ENCODE results near the gene CCNI.
"Not testable (repeated sequence)": the region's sequence is repeated elsewhere in the genome, so short reads cannot be mapped to it uniquely, and the experiment has no call there.

The CCNI gene

GRCh38 chr4:77080806-77081205 lies 5.0 kb upstream of the CCNI start:
- DNase-seq (ENCODE audit: low read depth): not testable (repeated sequence)

- DNase-seq (ENCODE audit: low read depth): no peak
Measured at GRCh38 chr4:77079281-77079680, 3.5 kb upstream of the CCNI start.

GRCh38 chr4:77078401-77078800 lies 2.6 kb upstream of the CCNI start:
- no peak for DNase-seq (ENCODE audit: low read depth)

GRCh38 chr4:77076889-77077635 lies 1.3 kb upstream of the CCNI start:
- DNase-seq (ENCODE audit: low read depth): no peak

GRCh38 chr4:77074981-77075855 lies 571 bp downstream of the CCNI start:
- DNase-seq (ENCODE audit: low read depth): peak; percentile 77

GRCh38 chr4:77074381-77074831 lies 1.4 kb downstream of the CCNI start:
- no peak for DNase-seq (ENCODE audit: low read depth)

- DNase-seq (ENCODE audit: low read depth): no peak
Measured at GRCh38 chr4:77073981-77074380, 1.8 kb downstream of the CCNI start.

GRCh38 chr4:77073106-77073809 lies 2.5 kb downstream of the CCNI start:
- no peak for DNase-seq (ENCODE audit: low read depth)

GRCh38 chr4:77072195-77072753 lies 3.5 kb downstream of the CCNI start:
- peak; percentile 49 for DNase-seq (ENCODE audit: low read depth)

- DNase-seq (ENCODE audit: low read depth): not testable (repeated sequence)
Measured at GRCh38 chr4:77069514-77069913, 6.3 kb downstream of the CCNI start.

- no peak for DNase-seq (ENCODE audit: low read depth)
Measured at GRCh38 chr4:77065382-77065781, 10.4 kb downstream of the CCNI start.

- DNase-seq (ENCODE audit: low read depth): no peak
Measured at GRCh38 chr4:77062856-77063255, 12.9 kb downstream of the CCNI start.

GRCh38 chr4:77052352-77052751 lies 23.4 kb downstream of the CCNI start:
- peak; percentile 18 for DNase-seq (ENCODE audit: low read depth)

- DNase-seq (ENCODE audit: low read depth): no peak
Measured at GRCh38 chr4:77050962-77051361, 24.8 kb downstream of the CCNI start.

GRCh38 chr4:77047037-77047436 lies 28.8 kb downstream of the CCNI start:
- DNase-seq (ENCODE audit: low read depth): no peak

GRCh38 chr4:77045490-77045889 lies 30.3 kb downstream of the CCNI start:
- DNase-seq (ENCODE audit: low read depth): no peak

- no peak for DNase-seq (ENCODE audit: low read depth)
Measured at GRCh38 chr4:77044461-77045150, 31.2 kb downstream of the CCNI start.

- DNase-seq (ENCODE audit: low read depth): no peak
Measured at GRCh38 chr4:77043507-77044136, 32.2 kb downstream of the CCNI start.

- no peak for DNase-seq (ENCODE audit: low read depth)
Measured at GRCh38 chr4:77040854-77041725, 34.7 kb downstream of the CCNI start.

GRCh38 chr4:77040270-77040669 lies 35.5 kb downstream of the CCNI start:
- DNase-seq (ENCODE audit: low read depth): no peak
